HG03039 (cell line): Measurements from ENCODE around the gene CTTNBP2.

Source experiments
- ATAC-seq: cut with Tn5 transposase; IDR thresholded peaks from one replicate; pipeline ENCODE4 v1.9.1; 2021; ENCODE audit warnings: mild to moderate bottlenecking, moderate library complexity; ENCODE audit not compliant: unreplicated experiment

Gene CTTNBP2

DNA sequence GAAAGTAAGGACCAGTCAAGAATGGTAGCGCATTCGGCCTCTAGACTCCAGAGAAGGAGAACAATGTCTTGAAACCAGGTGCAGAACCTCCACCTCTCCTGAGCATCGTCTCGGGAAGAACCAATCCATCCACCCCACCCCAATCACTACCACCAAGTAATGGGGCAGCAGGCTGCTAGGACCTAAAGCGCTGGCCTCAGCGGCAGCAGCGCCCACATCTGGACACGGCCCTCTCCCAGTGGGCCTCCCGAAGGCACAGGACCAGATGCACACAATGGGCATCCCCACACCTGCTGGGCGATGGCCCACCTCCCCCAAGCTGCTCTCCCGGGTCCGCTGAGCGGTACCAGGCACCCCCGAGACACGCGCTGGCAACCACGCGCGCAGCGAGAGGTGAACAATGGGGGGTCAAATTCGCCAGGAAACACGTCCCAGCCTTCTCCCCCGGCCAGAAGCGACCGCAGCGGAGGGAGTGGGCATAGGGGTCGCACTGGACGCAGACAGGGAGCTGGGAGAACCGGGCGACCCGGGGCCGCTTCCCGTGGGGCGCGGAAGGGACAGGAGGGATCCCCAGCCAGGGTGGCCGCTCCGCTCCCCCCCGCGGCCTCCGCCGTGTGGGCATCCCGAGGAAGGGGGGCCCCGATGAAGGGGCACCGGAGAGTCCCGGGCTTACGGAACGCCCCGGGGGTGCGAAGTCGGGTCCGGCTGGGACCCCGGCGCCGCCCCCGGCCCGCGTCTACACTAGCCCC is 506 bp downstream of the CTTNBP2 start:
- no peak for ATAC-seq

DNA sequence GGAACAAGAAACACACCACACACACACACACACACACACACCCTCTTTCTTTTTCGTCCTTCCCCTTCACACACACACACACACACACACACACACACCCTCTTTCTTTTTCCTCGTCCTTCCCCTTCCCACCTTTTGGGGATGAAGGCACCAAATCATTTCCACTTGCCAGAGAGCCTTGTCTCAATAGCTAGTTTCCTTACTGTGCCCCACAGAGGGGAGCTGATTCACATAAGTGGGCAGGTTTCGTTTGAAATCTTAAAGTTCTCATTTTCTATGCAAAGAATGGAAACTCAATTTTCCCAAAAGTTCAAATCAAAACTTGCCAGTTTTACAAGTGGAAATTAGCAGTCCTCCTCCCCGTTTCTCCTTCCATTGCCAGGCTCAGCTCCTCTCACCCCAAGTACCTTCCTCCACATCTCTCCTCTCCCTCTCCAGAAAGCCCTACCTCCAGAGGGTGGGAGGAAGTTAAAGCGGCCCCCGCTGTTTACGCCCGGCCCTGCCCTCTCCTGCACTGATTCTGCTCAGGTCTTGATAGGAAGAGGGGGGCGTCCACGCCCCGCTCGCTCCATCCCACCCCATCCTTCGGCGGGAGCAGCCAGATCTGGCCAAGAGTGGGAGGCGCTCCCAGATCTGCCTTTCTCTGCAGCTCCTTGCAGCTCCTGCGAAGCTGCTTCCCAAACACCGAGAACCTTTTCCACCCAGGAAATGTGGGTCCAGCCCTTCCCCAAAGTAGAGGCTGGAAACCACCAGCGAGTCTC is 1.3 kb downstream of the CTTNBP2 start:
- no peak for ATAC-seq

DNA sequence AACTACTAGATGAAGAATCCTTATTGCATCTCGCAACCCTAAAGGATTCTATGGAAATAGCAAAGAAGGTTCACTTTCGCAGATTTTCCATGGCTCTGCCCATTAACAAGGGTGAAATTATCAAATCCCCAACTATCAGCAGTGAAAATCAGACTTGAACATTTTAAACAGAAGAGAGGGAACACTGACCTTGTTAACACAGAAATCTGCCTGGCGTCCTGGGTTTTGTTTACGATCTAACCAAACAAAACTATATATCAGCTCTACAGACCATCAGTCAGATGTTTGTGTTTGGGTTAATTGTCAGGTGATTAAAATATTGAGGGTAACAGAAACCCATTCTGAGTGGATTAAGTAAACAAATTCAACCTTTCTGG is 1.9 kb downstream of the CTTNBP2 start:
- ATAC-seq = no peak

DNA sequence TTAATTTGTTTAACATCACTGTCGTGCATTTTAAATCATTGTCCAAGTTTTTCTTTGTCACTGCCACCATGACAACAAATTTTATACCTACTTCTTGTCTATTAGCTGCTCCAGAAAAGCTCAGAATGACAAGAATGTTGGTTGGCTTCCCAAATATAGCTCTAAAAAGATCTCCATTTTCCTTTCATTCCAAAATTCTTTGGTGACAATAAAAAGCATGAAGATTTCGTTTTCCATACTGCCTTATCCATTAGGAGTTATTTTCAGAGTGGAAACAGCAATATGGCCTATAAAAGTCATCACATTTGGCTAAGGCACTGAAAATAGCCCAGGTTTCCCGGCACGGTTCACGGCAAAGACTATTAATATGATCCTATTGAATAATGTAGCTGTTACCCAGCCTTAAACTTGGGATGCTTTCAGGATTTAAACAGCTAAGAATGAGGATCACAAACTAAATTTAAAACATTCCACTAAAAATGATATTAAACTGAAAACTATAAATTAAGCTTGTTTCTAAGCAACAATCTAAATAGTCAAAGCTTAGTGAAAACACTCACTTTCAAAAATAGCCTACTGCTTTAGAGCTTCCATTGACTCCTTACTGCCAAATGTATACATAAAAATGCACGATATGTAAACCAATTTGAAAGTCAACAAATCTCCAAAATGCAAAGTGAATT is 2.7 kb downstream of the CTTNBP2 start:
- ATAC-seq = no peak

DNA sequence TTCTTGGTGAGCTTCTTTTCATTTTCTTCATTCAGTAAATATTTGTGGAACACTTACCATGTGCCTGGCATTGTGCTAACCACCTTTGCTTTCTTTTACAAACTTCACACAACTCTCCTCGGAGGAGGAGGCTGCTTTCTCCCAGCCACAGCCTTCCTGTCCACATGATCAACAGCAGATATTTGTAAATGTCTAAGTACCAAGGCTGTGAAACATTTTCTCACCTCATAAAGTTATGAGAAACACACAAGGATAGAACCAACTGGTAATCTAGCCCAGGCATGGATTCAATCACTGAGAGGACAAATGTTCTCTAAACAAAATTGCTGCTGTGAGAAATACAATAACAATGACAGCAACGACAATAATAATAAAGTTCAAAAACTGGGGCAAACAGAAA is 3.9 kb downstream of the CTTNBP2 start:
- ATAC-seq = no peak

DNA sequence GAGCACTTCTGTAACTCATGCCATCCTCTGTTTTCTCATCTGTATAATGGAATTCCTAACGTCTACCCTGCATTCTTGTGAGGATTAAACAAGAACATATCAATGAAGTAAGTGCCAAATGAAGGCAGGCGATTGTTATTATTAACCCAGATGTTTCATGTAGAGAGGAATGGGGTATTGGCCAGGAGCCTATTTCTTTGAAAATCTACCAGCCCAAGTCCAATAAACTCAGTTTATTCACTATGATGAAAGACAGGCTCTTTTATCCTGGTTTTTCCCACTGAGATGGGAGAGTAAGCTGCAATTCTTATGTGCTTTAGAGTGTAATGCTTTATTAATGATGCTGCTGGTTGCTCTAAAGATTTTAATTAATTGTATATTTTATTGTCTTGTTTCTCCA is 9.6 kb downstream of the CTTNBP2 start:
- no peak for ATAC-seq

DNA sequence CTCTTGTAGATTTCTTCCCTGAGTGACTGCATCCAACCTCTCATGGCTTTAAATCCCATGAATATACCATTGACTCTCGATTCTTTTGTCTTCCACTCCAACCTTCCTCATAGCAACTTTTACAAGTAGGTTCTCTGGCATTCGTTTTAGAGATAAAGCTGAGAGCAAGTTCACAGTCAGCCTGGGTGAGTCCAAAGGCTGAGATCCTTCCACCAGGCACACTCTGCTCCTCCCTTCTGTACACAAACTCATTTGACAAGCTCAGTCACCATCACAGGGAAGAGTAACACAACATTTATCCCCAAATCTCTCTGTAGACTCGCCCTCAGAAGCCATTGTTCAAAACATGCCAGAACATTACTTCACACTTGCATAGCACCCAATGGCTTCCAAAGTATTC is 10.9 kb downstream of the CTTNBP2 start:
- ATAC-seq = no peak

DNA sequence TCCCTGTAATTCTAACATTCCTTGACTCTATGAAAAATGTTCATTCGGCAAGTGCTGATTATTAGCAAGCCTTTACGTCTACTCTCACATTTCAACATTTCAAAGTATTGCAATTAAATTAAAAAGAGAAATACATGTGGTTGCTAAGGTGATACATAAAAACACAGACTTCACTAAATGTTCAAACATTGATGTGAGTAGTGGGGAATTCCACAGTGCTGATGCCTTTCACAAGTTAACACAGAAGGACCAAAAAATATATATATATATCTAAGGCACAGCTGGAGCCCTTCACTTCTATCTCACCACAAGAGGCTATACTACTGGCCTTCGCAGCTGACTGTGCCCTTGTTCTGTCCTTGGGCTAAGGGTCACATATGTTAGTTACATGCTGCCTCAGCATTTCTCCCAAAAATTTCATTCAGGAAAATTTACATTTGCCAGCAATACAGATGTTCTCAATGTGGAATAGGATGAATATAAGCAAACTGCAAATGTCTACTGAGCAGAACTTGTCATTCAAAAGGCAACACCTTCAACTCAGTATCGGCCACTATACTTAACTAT is 13.9 kb downstream of the CTTNBP2 start:
- ATAC-seq = no peak

DNA sequence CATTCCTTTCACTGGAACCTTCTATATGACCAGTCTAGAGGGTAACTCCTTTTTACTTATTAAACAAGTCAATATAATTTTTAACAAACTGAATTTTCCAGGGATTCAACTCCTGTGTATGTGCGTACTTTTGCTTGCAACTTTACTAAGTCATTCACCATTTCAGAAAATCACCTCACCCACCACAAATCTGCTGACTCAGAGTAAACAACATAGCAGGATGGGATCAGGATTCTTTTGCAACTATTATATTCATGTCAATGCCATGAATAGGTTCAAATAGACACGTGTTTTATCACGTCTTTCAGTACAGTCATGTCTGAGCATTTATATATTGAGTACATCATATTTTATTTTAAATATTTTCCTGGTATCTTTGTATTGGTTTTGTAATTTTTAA is 14.5 kb downstream of the CTTNBP2 start:
- ATAC-seq = no peak

DNA sequence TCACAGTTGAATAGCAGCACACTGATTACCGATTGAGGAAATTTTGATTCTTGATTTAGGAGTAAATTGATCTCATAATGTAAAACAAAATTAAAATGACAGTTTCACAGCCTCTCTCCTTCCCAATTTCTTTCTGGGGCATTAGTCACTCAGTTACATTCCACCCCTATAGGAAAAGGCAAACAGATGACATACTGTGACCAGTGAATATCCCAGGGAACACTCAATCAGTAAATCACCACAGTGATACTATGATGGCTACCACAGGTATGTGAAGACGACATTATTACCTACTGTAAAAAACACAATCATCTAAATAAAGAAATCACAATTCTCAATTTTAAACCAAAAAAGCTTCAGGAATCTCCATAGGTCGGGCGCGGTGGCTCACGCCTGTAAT is 15.5 kb downstream of the CTTNBP2 start:
- no peak for ATAC-seq

DNA sequence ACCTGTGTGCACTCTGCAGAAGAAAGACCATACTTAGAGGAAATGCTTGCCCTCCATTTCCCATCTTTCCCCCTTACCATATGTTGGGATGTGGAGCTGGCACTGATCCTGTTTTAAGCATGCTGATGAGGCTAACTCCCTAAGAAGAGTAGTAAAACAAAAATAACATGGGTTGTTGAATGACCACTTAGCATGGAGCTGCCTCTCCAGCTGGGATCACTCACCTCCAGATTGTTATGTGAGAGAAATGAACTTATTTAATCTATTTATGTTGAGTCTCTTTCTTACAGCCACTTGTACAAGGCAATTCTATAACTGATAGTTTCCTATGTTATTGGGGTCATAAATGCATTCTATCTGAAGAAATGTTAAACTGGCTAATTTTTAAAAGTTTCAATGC is 17.0 kb downstream of the CTTNBP2 start:
- no peak for ATAC-seq

DNA sequence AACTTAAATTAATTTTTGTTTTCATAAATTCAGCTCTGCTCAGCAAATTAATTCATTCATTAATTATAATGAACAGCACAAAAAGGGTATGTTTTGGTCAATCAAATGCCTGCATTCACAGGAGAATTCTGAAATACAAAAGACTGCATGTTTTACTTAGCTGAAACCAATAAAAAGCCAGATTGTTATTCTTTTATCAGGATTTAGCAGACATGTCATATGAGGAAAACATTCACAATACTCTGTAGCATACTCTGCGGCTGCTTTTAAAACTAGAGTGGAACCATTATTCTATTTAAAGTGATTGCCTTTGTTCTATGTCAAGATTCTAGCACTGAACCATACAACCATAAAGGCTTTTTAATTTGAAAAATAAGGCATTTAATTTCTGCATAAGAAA is 19.1 kb downstream of the CTTNBP2 start:
- no peak for ATAC-seq

DNA sequence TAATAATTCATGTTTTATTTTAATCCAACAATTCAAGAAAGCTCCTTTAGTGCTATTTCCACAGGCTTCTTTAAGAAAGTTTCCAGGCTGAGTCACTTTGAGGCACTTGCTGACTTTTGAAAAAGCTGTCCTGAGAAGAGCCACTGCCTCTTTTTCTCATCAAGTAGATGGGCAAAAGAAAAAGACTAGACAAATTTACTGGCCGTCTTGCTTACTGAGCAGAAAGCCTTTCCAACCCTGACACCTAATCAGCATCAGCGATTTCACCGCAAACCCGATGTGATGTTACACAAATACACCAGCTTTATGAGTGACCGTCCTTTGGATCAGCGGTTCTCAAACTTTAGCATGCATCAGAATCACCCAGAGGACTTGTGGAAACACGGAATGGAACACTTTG is 24.3 kb downstream of the CTTNBP2 start:
- ATAC-seq = no peak

DNA sequence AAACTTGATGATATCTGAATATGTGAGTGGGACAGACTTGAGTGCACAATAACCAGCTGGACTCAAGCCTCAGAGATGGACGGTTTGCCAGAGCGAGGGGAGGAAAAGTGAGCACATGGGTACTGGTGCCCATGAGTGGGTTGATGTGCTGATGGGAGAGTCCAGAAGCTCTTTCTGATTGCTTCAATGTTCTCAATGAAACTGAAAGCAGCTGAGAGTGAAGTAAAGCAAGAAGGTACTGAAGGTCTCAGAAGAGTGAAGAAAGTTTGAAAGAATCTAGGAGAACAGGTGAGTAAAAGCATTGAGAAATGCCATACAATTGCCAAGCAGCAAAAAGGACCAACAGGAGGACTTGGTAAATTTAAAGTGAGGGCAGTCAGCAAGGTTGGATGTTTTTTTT is 28.6 kb downstream of the CTTNBP2 start:
- ATAC-seq = no peak

DNA sequence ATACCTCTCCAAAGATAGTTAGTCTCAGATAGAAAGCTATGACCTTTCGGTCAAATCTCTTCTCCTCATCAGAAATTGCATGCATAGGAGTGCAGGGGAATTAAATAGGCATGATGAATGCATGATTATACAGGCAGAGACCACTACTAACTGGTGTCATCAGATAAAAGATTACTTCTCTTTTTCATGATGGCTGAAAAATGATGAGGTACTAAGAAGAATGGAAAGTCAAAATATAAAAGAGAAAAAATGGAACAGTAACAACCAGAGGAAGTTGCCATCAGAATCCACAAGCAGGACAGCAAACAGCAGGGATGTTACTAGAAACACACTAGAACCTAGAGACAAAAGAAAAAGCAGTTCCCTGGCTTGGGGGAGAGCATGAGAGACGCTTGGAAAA is 31.6 kb downstream of the CTTNBP2 start:
- ATAC-seq = no peak

DNA sequence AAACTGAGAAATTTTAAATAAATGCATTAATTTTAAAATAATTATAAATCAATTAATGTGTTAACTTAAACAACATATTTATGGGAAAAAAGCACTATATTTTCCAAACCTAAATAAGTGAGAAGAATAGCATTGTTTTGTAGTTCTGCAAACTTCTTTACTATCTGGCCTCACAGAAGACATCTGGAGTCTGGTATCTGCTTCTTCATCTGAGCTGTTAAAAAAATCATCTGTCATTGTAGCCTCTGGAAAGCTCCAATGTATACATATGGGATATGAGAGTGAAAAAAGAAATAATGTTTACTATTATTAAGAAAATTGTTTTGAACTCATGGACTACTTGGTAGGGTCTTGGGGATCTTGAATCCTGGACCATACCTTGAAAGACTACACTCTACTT is 32.2 kb downstream of the CTTNBP2 start:
- ATAC-seq = no peak

DNA sequence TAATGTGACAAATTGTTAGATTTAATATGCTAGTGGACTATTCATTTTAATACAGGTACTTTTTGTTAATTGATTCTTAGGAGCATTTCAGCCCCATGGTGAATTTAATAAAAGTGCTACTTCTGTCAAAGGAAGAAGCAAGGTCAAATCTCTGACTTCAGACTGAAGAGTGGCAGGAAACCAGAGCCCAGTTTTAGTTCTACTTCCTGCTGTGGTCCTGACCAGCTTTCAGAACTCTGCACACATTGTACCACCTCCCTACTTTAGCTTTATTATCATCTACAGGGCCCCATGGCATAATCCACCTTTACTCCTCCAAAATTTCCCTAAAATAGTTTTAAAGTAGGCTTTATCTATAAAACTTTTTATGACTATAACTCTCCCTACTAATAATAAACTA is 33.7 kb downstream of the CTTNBP2 start:
- peak; percentile 52 for ATAC-seq

DNA sequence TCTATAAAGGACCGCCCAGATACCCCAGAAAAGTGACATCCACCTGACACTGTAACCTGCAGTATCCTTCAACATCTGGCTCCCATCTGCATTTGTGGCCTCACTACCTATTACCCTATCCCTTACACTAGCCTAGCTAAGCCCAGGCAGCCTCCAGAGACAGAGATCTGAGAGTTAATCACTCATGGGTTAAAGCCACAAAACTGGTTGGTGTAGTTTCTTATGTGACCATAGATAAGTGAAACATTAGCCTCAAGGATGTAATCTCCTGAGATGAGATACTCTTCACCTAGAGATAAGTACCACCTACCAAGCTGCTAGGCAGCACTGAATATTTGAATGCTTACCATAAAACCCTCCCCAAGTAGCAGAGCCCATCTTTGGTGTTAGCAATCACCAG is 35.4 kb downstream of the CTTNBP2 start:
- ATAC-seq = peak; percentile 69

DNA sequence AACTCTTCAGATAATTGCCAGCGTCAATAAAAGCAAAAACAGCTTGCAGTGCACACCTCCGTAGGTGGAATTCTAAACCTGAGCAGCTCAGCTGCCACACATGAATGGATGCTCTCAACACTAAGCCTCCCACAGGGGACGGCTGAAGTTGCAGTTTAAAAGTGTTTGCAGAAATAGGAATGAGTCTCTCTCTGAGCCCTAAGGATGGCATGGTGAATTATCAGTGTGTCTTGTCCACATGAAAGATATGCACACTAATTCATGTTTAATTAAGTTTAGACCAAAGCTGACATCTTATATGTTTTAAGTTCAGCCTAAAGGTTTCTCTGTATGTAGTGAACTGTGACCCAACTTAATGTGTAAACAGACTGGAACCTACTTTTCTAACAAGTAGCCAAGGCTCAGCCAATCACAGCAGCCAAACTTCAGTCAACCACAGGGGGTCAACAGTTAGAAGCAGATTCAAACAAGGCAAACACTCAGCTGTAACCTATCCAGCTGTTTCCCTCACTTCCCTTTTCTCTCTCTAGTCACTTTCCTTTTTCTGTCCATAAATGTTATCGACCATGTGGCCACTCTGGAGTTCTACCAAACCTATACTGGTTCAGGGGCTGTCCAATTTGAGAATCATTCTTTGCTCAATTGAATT is 38.1 kb downstream of the CTTNBP2 start:
- ATAC-seq = no peak

DNA sequence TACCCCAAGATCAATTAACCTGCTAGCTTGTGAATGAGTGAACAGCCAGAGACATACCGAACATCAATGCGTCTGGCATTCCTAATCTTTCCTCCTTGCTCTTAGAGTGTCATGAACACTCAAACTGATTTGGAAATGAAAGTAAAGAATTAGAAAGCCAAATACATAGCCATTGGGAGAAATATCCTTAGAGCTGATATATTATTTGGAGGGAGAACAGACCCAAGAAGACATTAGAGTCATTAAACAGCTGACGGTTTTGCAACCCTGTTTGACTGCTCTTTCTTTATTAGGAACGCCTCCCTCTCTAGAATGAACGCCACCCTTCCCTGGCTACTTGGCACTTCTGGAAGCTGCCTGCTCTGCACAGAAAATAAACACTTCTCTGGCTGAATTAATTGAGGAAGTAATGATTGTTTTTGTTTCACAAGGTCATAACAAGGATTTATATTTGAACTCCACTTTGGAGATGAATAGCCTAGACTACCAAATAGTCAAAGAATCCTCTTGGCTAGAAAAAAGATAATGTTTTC is 42.8 kb downstream of the CTTNBP2 start:
- ATAC-seq = no peak
